ENCODE data around the gene GLTPD2. TPM values are rescaled to one million over a fixed set of nuclear protein-coding genes. Genes with fewer than 3 reads are reported as not detected.

Gene GLTPD2
- total RNA-seq, 1 donor from 2014 or later, result 0.22 TPM

- H3K4me1 Mint-ChIP-seq, result peaks cover 22% of the 10 kb centered on the region
- no peak for DNase-seq (ENCODE audit: low spot score in 2 of 2, unreplicated experiment in 2 of 2)
- H3K27ac Mint-ChIP-seq, result no peak overlapping the region
- no peak overlapping the region for H3K4me3 Mint-ChIP-seq
- H3K9me3 Mint-ChIP-seq, result no peaks in the 10 kb centered on the region
- no peaks in the 10 kb centered on the region for H3K36me3 Mint-ChIP-seq
- peaks cover 93% of the 10 kb centered on the region for H3K27me3 Mint-ChIP-seq (ENCODE audit: low read depth)
- no peak for TF ChIP-seq CTCF (IDR thresholded peaks at IDR 0.05; ENCODE audit: unreplicated experiment)
Measured at GRCh38 chr17:4742133-4742532, 46.6 kb upstream of the GLTPD2 start.

- DNase-seq (ENCODE audit: low spot score in 2 of 2, unreplicated experiment in 2 of 2), result no peak
- Mint-ChIP-seq H3K9me3 (no peaks in the 10 kb centered on the region), H3K4me1 (peaks cover 22% of the 10 kb centered on the region), H3K4me3 (no peak overlapping the region), H3K27ac (no peak overlapping the region), H3K36me3 (no peaks in the 10 kb centered on the region), H3K27me3 (ENCODE audit: low read depth) (peaks cover 93% of the 10 kb centered on the region)
- TF ChIP-seq CTCF (IDR thresholded peaks at IDR 0.05; ENCODE audit: unreplicated experiment), result no peak
Measured at GRCh38 chr17:4742629-4743028, 46.1 kb upstream of the GLTPD2 start.

DNA sequence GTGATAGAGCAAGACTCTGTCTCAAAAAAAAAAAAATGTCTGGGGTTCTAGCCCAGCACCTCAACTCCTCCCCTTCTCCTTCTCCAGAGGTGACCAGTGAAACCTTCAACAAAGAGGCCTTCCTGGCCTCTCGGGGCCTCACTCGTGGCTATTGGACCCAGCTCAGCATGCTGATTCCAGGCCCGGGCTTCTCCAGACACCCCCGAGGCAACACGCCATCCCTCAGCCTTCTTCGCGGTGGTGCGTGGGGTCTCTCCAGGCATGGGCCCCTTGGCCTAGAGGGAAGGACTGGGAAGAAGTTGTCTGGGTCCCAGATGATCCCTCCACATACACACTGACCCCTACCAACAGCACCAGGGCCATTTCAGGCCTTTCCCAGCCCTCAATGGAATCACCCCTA, 45.5 kb upstream of the GLTPD2 start:
- H3K27ac Mint-ChIP-seq, result no peak overlapping the region
- peaks cover 20% of the 10 kb centered on the region for H3K4me1 Mint-ChIP-seq
- no peaks in the 10 kb centered on the region for H3K36me3 Mint-ChIP-seq
- no peak for TF ChIP-seq CTCF (IDR thresholded peaks at IDR 0.05; ENCODE audit: unreplicated experiment)
- no peaks in the 10 kb centered on the region for H3K9me3 Mint-ChIP-seq
- no peak for DNase-seq (ENCODE audit: low spot score in 2 of 2, unreplicated experiment in 2 of 2)
- H3K27me3 Mint-ChIP-seq (ENCODE audit: low read depth), result peaks cover 94% of the 10 kb centered on the region
- H3K4me3 Mint-ChIP-seq, result no peak overlapping the region

GRCh38 chr17:4743898-4744297, 44.9 kb upstream of the GLTPD2 start:
- no peak for DNase-seq (ENCODE audit: low spot score in 2 of 2, unreplicated experiment in 2 of 2)
- Mint-ChIP-seq H3K4me3 (no peak overlapping the region), H3K36me3 (no peaks in the 10 kb centered on the region), H3K9me3 (no peaks in the 10 kb centered on the region), H3K27ac (no peak overlapping the region), H3K4me1 (peaks cover 13% of the 10 kb centered on the region), H3K27me3 (ENCODE audit: low read depth) (peaks cover 94% of the 10 kb centered on the region)
- TF ChIP-seq CTCF (IDR thresholded peaks at IDR 0.05; ENCODE audit: unreplicated experiment), result no peak

DNA sequence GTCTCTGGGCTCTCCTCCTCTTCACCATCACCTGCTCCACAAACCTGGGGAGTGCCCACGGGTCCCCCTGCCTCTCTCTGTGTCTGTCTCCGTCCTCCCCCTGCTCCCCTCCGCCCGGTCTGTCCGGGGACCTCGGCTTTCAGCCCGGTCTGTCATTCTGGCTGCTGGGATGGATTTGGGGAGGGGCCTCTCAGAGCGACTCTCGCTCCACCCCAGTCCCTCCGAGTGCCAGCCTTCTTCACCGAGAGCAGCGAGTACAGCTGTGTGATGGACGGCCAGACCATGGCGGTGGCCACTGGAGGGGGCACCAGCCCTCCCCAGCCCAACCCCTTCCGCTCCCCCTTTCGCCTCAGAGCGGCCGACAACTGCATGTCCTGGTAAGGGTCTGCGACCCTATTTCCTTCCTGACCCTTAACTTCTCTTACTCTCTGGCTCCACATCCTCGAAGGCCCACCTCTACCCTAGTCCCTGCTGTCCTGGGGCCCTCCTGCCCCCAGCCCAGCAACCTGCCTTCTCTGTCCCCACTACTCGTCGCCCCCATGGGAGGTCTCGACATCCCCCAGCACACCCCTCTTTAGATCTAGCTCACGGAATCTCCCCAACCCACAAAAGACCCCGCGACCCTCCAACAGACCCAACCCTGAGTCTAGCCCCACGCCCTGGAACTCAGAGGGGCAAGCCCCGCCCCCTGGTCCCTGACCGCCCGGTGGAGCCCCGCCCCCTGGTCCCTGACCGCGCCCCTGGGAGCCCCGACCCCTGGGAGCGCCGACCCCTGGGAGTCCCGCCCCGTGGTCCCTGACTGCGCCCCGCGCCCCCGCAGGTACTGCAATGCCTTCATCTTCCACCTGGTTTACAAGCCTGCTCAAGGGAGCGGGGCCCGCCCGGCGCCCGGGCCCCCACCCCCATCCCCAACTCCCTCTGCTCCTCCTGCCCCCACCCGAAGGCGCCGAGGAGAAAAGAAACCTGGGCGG, 43.5 kb upstream of the GLTPD2 start:
- H3K27ac Mint-ChIP-seq, result peak overlapping the region; percentile 25
- peak overlapping the region; percentile 52 for H3K4me3 Mint-ChIP-seq
- peaks cover 7% of the 10 kb centered on the region for H3K4me1 Mint-ChIP-seq
- peaks cover 96% of the 10 kb centered on the region for H3K27me3 Mint-ChIP-seq (ENCODE audit: low read depth)
- no peaks in the 10 kb centered on the region for H3K9me3 Mint-ChIP-seq
- no peak for TF ChIP-seq CTCF (IDR thresholded peaks at IDR 0.05; ENCODE audit: unreplicated experiment)
- DNase-seq (ENCODE audit: low spot score in 2 of 2, unreplicated experiment in 2 of 2), result no peak
- no peaks in the 10 kb centered on the region for H3K36me3 Mint-ChIP-seq
